ENCODE data around the gene UPK1A.
A peak's percentile ranks its signal among the peaks of the same experiment; 100 is the strongest.

UPK1A gene

GRCh38 chr19:35623327-35624010 lies 42.8 kb upstream of the UPK1A start:
- H3K4me1 Mint-ChIP-seq, result peaks cover under 1% of the 10 kb centered on the region
- H3K27me3 Mint-ChIP-seq (ENCODE audit: low read depth), result peaks cover 4% of the 10 kb centered on the region
- no peak overlapping the region for H3K27ac Mint-ChIP-seq
- no peak overlapping the region for H3K4me3 Mint-ChIP-seq
- peaks cover 3% of the 10 kb centered on the region for H3K36me3 Mint-ChIP-seq (ENCODE audit: low read depth)
- H3K9me3 Mint-ChIP-seq, result no peaks in the 10 kb centered on the region
- no peak for TF ChIP-seq CTCF (IDR thresholded peaks at IDR 0.05; ENCODE audit: unreplicated experiment in 3 of 3)

GRCh38 chr19:35628264-35628564 lies 38.1 kb upstream of the UPK1A start:
- Mint-ChIP-seq H3K36me3 (ENCODE audit: low read depth) (peaks cover 21% of the 10 kb centered on the region), H3K9me3 (no peaks in the 10 kb centered on the region), H3K27ac (peak overlapping the region; percentile 73 to 90 (median 90)), H3K4me3 (peak overlapping the region; percentile 93 to 99 (median 98)), H3K27me3 (ENCODE audit: low read depth) (peaks cover 4% of the 10 kb centered on the region), H3K4me1 (peaks cover 6% of the 10 kb centered on the region)
- TF ChIP-seq CTCF (IDR thresholded peaks at IDR 0.05; ENCODE audit: unreplicated experiment in 3 of 3), result no peak

GRCh38 chr19:35628565-35629331 lies 37.6 kb upstream of the UPK1A start, which contains the start of gene RBM42:
Gene RBM42, plus strand, starts transcription at chr19:35629036. Its CDS starts 118 bp downstream, at chr19:35629154.
- peaks cover 4% of the 10 kb centered on the region for H3K27me3 Mint-ChIP-seq (ENCODE audit: low read depth)
- peak within 1 kb of the TSS; percentile 73 to 90 (median 90) for H3K27ac Mint-ChIP-seq
- no peak for TF ChIP-seq CTCF (IDR thresholded peaks at IDR 0.05; ENCODE audit: unreplicated experiment in 3 of 3)
- H3K9me3 Mint-ChIP-seq, result no peaks in the 10 kb centered on the region
- peaks cover 6% of the 10 kb centered on the region for H3K4me1 Mint-ChIP-seq
- H3K36me3 Mint-ChIP-seq (ENCODE audit: low read depth), result peaks cover 24% of the 10 kb centered on the region
- peak within 1 kb of the TSS; percentile 93 to 99 (median 98) for H3K4me3 Mint-ChIP-seq

GRCh38 chr19:35629332-35629633 lies 37.0 kb upstream of the UPK1A start:
- Mint-ChIP-seq H3K36me3 (ENCODE audit: low read depth) (peaks cover 24% of the 10 kb centered on the region), H3K4me3 (peak overlapping the region; percentile 93 to 99 (median 98)), H3K4me1 (peaks cover 6% of the 10 kb centered on the region), H3K27ac (no peak overlapping the region), H3K27me3 (ENCODE audit: low read depth) (peaks cover 4% of the 10 kb centered on the region), H3K9me3 (no peaks in the 10 kb centered on the region)
- no peak for TF ChIP-seq CTCF (IDR thresholded peaks at IDR 0.05; ENCODE audit: unreplicated experiment in 3 of 3)

- Mint-ChIP-seq H3K27me3 (ENCODE audit: low read depth) (no peaks in the 10 kb centered on the region), H3K4me1 (peaks cover 2% of the 10 kb centered on the region)
- TF ChIP-seq CTCF (IDR thresholded peaks at IDR 0.05; ENCODE audit: unreplicated experiment in 3 of 3), result no peak
These were observed 32.4 kb upstream of the UPK1A start for GRCh38 chr19:35633727-35634440.

More at GRCh38 chr19:35633727-35634440, 32.4 kb upstream of the UPK1A start:
- Mint-ChIP-seq H3K27ac (no peak overlapping the region), H3K4me3 (no peak overlapping the region), H3K9me3 (no peaks in the 10 kb centered on the region), H3K36me3 (ENCODE audit: low read depth) (peaks cover 52% of the 10 kb centered on the region)

Data from nephron (organoid).